ENCODE results near the gene CFAP74. TPM values are rescaled to one million over a fixed set of nuclear protein-coding genes. Genes with fewer than 3 reads are reported as not detected.

Gene CFAP74
- total RNA-seq, 1 experiment from 2014 or later, result not detected

- H3K27me3 ChIP-seq (replicated peaks; ENCODE audit: insufficient read depth, low read depth, low read length, poor library complexity), result no peaks in the 10 kb centered on the region
- H3K4me1 ChIP-seq (ENCODE audit: insufficient read depth, low read length, poor library complexity, severe bottlenecking), result peaks cover 22% of the 10 kb centered on the region
- H3K27ac ChIP-seq (ENCODE audit: low read depth, low read length, poor library complexity, severe bottlenecking), result no peak overlapping the region
- H3K36me3 ChIP-seq (ENCODE audit: insufficient read depth, low read length, poor library complexity, severe bottlenecking), result no peaks in the 10 kb centered on the region
- H3K9me3 ChIP-seq (ENCODE audit: low read depth, low read length, poor library complexity, severe bottlenecking), result no peaks in the 10 kb centered on the region
- H3K4me3 ChIP-seq (ENCODE audit: low read depth, low read length, poor library complexity, severe bottlenecking), result no peak overlapping the region
- intact Hi-C loops (cut with micrococcal nuclease; ENCODE audit: unreplicated experiment), result no loop called here
- no TSS peak for BruUV-seq (replicated peaks)
- DNase-seq (ENCODE audit: low spot score), result no peak
- TF ChIP-seq CTCF (conservative IDR thresholded peaks at IDR 0.05; ENCODE audit: low read depth, low read length), result no peak
- no peak for TF ChIP-seq EZH2 (IDR thresholded peaks at IDR 0.05; ENCODE audit: borderline replicate concordance, low read depth, low read length, poor library complexity, severe bottlenecking)
- CTCF ChIA-PET, result interaction anchor here (0.7 kb wide), 1 partner anchor 118 kb away, joined by 3 read pairs; no protein-coding TSS in a partner anchor
- POLR2A ChIA-PET (ENCODE audit: low non-redundant PET), result interaction anchor here (0.5 kb wide), 1 partner anchor 78 kb away, joined by 5 read pairs; no protein-coding TSS in a partner anchor
These were observed 107.9 kb downstream of the CFAP74 start for GRCh38 chr1:1895456-1896336.

DNA sequence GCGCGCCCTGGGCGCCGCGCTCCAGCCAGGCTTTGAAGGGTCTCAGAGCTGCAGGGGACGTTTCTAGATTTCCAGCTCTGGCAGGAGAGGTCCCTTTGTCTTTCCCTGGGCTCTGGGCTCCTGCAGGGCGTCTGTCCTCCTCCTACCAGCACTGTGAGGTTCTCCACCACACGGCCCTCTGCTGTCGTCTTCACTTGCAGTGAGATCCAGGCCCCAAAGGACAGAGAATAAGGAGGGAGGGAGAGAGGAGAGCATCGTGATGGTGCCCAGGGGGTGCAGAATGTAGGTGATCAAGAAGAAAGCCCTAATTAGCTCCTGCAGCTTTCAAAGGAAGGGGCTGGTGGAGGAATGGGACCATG is 108.5 kb downstream of the CFAP74 start:
- intact Hi-C loops (cut with micrococcal nuclease; ENCODE audit: unreplicated experiment), result no loop called here
- H3K4me1 ChIP-seq (ENCODE audit: insufficient read depth, low read length, poor library complexity, severe bottlenecking), result peaks cover 22% of the 10 kb centered on the region
- TF ChIP-seq CTCF (conservative IDR thresholded peaks at IDR 0.05; ENCODE audit: low read depth, low read length) (no peak), EZH2 (IDR thresholded peaks at IDR 0.05; ENCODE audit: borderline replicate concordance, low read depth, low read length, poor library complexity, severe bottlenecking) (no peak)
- no peaks in the 10 kb centered on the region for H3K9me3 ChIP-seq (ENCODE audit: low read depth, low read length, poor library complexity, severe bottlenecking)
- H3K27ac ChIP-seq (ENCODE audit: low read depth, low read length, poor library complexity, severe bottlenecking), result peak overlapping the region; percentile 37
- ChIA-PET POLR2A (ENCODE audit: low non-redundant PET) (no interaction called here), CTCF (no interaction called here)
- BruUV-seq (replicated peaks), result no TSS peak
- H3K4me3 ChIP-seq (ENCODE audit: low read depth, low read length, poor library complexity, severe bottlenecking), result no peak overlapping the region
- no peak for DNase-seq (ENCODE audit: low spot score)
- H3K36me3 ChIP-seq (ENCODE audit: insufficient read depth, low read length, poor library complexity, severe bottlenecking), result no peaks in the 10 kb centered on the region
- no peaks in the 10 kb centered on the region for H3K27me3 ChIP-seq (replicated peaks; ENCODE audit: insufficient read depth, low read depth, low read length, poor library complexity)

DNA sequence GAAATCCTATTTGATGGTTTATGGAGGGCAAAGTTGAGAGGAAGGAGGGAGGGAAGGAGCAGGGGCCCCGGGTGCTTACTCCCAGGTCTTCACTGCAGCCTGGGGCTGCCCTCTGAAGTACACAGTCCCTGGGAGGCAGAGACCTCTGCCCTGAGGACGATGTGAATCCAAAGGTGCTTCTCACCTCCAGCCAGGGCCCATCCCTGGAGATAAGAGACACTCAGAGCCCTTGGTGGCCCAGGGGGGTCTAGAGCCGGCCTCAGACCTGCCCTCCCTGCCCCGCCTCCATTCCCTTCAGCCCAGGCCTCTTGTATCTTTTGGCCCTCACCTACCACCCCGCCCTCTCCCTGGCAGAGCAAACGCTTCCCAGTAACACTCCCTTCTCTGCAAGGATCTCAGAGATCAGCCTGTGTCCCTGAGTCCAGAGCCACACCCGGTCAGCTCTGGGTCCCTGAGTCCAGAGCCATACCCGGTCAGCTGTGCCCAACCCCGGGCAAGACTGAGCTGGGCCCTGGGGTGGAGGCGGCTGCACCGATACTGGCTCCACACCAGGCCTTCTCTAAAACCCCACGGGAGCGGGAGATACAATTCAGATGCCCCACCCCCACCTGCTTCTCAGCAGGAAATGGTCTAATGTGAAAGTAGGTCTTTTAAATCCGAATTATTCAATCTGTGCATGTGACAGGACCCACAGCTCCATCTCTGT is 109.1 kb downstream of the CFAP74 start:
- TF ChIP-seq CTCF (conservative IDR thresholded peaks at IDR 0.05; ENCODE audit: low read depth, low read length), result no peak
- no peak for TF ChIP-seq EZH2 (IDR thresholded peaks at IDR 0.05; ENCODE audit: borderline replicate concordance, low read depth, low read length, poor library complexity, severe bottlenecking)
- intact Hi-C loops (cut with micrococcal nuclease; ENCODE audit: unreplicated experiment), result no loop called here
- Histone ChIP-seq H3K4me3 (ENCODE audit: low read depth, low read length, poor library complexity, severe bottlenecking) (no peak overlapping the region), H3K27me3 (replicated peaks; ENCODE audit: insufficient read depth, low read depth, low read length, poor library complexity) (no peaks in the 10 kb centered on the region), H3K36me3 (ENCODE audit: insufficient read depth, low read length, poor library complexity, severe bottlenecking) (no peaks in the 10 kb centered on the region), H3K9me3 (ENCODE audit: low read depth, low read length, poor library complexity, severe bottlenecking) (no peaks in the 10 kb centered on the region), H3K4me1 (ENCODE audit: insufficient read depth, low read length, poor library complexity, severe bottlenecking) (peaks cover 22% of the 10 kb centered on the region), H3K27ac (ENCODE audit: low read depth, low read length, poor library complexity, severe bottlenecking) (peak overlapping the region; percentile 37)
- POLR2A ChIA-PET (ENCODE audit: low non-redundant PET), result no interaction called here
- no TSS peak for BruUV-seq (replicated peaks)
- DNase-seq (ENCODE audit: low spot score), result peak; percentile 47
- CTCF ChIA-PET, result no interaction called here
